Fibroblast of lung (primary cell): ENCODE measurements around the gene DMRT2.

ENCODE experiments used
- CTCF ChIP-seq, 2 donors: IDR thresholded peaks in 1 of 2; conservative IDR thresholded peaks in 1 of 2; 1 replicate in 1 of 2; 2 replicates in 1 of 2; pipeline ENCODE4 v1.5.1; 2011 to 2012; ENCODE audit warnings: low read length in 2 of 2, control low read depth in 1 of 2, inconsistent platforms in 1 of 2, low read depth in 1 of 2, mild to moderate bottlenecking in 1 of 2
- EZH2 ChIP-seq: IDR thresholded peaks from 2 replicates; pipeline ENCODE4 v1.5.1; 2012; ENCODE audit warnings: low read length, control low read depth, mild to moderate bottlenecking; ENCODE audit errors: missing control alignments

GRCh38 chr9:1094749-1095148 is 44.6 kb downstream of the DMRT2 start:
- TF ChIP-seq CTCF (conservative IDR thresholded peaks at IDR 0.05 in 1 of 2, IDR thresholded peaks at IDR 0.05 in 1 of 2; ENCODE audit: low read depth in 1 of 2, low read length in 2 of 2): no peak
- TF ChIP-seq EZH2: no peak
